HG03521 (cell line): Measurements from ENCODE around the gene IGF2BP1.
"Not testable (repeated sequence)": the region's sequence is repeated elsewhere in the genome, so short reads cannot be mapped to it uniquely, and the experiment has no call there.

Experiments
- ATAC-seq: cut with Tn5 transposase; IDR thresholded peaks from one replicate; pipeline ENCODE4 v1.9.1; 2021; ENCODE audit warnings: mild to moderate bottlenecking, moderate library complexity; ENCODE audit not compliant: unreplicated experiment

Gene IGF2BP1

DNA sequence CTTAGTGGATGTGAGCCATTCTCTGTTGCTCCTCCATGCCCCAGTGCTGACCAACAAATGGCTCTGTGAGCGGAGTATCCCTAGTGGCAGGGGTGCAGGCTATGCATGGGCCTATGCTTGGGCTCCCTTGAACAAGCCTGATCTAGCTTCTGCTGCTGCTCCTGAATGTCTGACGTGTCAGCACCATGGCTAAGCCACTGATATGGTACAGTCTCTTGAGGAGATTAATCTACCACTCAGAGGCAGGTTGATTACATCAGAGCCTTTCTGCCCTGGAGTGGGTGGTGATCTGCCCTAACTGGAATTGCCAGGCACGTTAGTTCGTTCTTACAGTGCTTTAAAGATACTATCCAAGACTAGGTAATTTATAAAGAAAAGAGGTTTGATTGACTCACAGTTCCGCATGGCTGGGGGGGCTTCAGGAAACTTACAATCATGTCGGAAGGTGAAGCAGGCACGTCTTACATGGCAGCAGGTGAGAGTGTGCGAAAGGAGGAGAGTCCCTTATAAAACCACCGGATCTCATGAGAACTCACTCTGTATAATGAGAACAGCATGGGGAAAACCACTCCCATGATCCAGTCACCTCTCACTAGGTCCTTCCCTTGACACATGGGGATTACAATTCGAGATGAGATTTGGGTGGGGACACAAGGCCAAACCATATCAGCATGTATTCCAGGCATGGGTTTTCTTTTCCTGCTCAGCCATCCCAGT lies 93.9 kb downstream of the IGF2BP1 start:
- ATAC-seq = no peak

DNA sequence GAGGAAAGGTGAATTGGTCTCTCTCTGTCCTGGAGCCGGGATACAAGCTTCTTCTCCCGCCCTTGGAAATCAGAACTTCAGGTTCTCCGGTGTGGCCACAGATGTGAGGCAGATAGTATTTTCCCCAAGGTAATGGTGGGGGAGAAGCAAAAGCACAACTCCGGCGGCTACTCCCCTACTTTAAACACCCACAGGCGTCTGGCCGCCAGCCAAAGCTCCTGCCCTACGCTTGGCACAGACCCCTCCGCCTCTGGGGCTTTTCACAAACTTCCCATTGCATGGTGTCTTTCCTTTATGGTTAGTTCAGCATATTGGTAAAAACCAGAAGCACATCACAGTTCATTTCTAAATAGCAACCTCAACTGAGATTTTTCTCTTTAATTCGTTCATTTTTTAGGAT lies 95.9 kb downstream of the IGF2BP1 start:
- ATAC-seq = no peak

DNA sequence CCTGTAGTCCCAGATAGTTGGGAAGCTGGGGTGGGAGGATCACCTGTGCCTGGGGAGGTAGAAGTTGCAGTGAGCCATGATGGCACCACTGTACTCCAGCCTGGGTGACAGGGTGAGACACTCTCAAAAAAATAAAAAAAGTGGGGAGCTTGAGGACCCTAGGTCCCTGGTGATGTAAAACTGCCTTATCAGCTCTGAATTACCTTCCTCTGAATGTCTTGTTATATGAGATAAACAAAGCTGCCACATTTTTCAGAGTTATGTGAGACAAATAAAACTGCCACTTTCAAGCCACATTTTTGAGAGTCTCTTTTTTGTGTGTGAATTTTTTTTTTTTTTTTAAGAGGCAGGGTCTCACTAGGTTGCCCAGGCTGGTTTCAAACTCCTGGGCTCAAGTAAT lies 103.4 kb downstream of the IGF2BP1 start:
- ATAC-seq = no peak

DNA sequence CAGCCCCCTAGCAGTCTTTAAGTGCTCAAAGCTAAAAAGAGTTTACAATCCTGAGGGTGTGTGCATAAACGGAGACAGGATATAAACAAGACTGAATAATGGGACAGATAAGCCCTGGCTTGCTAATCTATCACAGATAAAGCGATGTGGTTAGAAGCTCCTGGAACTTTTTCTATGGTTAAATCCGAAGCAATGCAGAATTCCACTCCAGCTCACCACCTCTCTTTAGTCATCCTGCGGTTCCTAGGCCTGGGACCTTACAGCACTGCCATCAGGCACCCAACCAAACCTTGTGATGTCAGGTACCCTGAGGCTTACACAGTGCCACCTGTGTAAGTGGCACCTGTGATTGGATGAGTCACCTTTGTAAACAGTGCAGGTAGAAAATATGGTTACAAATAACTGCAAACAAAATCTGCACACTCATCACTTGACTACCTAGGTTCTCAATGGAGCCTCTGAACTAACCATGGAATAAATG lies 103.9 kb downstream of the IGF2BP1 start:
- ATAC-seq = no peak

DNA sequence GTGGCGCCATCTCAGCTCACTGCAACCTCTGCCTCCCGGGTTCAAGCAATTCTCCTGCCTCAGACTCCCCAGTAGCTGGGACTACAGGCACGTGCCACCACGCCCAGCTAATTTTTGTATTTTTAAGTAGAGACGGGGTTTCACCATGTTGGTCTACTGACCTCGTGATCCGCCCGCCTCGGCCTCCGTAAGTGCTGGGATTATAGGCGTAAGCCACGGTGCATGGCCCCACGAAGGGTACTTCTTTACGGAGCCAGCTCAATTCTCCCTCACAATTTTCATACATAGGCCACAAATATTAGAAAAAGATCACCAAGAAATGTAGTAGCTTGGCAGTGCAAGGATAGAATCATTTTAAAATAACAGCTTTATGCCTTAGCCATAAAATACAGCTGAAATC lies 106.2 kb downstream of the IGF2BP1 start:
- ATAC-seq = not testable (repeated sequence)

DNA sequence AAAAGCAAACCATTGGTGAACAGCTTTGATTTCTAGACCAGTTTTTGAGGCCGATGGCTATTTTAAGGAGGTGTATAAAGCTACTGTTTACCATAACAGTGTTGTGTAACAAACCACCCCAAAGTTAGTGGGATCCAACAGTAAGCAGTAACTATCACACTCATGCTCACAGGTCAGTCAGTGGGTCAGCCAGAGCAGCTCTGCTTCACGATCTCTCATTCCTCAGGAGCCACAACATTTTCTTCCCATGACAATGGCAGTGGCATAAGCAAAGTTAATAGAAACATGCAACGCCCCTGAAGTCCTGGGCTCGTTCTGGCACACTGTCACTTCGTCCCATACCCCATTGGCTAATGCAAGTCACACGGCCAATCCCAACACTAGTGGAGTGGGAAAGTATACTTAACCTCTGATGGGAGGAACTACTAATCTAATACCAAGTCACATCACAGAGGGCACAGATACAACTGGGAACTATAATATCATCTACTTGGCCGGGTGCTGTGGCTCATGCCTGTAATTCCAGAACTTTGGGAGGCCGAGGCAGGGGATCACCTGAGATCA lies 107.4 kb downstream of the IGF2BP1 start:
- ATAC-seq = no peak
